Stimulated activated naive CD8-positive, alpha-beta T cell treated with anti-CD3 and anti-CD28 coated beads, Interleukin-15, Interleukin-2, amounts not matched to agents 100 U/mL and 50 U/mL, for 24 hours (primary cell): ENCODE measurements around the gene TAF5.
"Not testable (repeated sequence)": the region's sequence is repeated elsewhere in the genome, so short reads cannot be mapped to it uniquely, and the experiment has no call there.

Source experiments
- ATAC-seq: fragments of 150-1000 bp; cut with Tn5 transposase; one replicate; pipeline ENCODE4 v1.10.0; 2021
- DNase-seq: peaks from one replicate; pipeline ENCODE4 v3.0.0; 2021

The TAF5 gene

DNA sequence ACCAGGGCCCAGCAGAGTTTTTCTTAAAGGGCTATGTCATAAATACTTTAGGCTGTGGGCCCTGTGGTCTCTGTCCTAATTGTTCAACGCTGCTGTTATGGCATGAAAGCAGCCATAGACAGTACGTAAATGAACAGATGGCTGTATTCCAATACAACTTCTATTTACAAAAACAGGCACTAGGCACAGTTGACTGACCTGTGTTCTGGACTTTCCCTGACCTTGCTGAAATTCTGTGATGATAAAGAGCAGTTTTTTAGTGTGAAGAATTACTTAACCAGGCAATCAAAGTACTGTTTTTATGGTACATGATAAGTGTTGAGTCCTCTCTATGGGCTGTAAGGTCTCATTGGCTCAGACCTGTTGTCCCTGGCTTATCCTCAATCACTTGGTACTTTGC lies 45.8 kb downstream of the TAF5 start:
- ATAC-seq, result no peak

DNA sequence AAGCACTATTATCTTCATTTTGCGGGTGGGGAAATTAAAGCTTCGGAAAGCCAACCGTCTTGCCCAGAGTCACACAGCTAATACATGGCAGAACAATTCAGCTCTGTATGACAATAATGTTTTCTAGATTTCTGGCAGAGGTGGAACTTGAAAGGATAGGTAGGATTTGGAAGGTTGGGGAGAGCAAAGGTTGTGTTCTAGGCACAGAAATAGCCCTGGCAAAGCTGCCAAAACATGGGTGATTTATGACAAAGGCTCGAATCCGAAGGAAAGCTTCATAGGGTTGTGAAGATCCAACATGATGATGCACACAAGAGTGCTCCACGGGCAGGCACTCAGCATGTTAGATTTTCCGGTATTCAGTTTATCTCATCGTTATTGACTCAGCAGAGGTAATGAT lies 47.8 kb downstream of the TAF5 start:
- DNase-seq, result no peak
- ATAC-seq, result no peak

More for the DNA sequence above, 45.8 kb downstream of the TAF5 start:
- DNase-seq, result no peak

DNA sequence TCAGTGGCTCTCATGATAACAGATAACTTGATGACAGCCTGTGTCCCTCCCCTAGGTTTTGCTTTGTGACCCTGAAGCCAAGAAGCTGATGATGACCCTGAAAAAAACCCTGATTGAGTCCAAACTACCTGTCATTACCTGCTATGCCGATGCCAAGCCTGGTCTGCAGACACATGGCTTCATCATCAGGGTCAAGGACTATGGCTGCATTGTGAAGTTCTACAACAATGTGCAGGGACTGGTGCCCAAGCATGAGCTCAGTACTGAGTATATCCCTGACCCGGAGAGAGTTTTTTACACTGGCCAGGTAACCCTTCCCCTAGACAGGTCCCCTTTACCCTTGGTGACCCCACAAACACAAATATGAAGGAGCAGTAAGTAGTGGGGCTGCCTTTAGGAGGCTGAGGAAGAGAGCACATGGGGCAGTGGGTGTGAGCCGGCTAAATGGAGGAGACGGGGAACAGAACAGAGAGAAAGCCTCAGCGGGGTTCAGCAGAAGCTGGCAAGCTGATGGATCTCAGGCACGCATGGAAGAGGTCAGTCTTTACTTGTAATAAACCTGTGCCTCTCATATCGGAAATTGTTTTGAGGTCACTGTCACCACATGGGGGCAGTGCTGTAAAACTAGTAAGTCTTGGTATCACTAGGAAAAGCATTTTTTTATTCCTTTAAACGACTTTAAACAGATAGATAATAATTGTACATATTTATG lies 48.8 kb downstream of the TAF5 start:
- peak; percentile 47 for DNase-seq
- no peak for ATAC-seq

DNA sequence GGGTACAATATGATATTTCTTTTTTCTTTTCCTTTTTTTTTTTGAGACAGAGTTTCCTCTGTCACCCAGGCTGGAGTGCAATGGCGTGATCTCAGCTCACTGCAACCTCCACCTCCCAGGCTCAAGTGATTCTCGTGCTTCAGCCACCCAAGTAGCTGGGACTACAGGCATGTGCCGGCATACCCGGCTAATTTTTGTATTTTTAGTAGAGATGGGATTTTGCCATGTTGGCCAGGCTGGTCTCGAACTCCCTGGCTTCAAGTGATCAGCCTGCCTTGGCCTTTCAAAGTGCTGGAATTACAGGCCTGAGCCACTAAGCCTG lies 49.3 kb downstream of the TAF5 start:
- DNase-seq, ATAC-seq: not testable (repeated sequence)

DNA sequence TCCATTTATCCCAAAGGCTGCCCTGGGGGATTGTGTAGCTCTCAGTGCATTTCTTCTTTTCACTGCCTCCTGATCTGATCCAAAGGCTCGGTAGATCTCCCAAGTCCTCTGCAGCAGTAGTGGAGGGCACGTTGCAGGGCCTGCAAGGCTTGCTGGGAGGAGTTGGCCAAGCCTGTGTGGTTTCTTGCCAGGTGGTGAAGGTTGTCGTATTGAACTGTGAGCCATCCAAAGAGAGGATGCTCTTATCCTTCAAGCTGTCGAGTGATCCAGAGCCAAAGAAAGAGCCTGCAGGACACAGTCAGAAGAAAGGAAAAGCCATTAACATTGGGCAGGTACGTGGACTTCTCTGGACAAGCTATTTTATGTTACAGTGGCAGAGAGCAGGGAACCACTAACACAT lies 49.8 kb downstream of the TAF5 start:
- DNase-seq (no peak), ATAC-seq (no peak)

DNA sequence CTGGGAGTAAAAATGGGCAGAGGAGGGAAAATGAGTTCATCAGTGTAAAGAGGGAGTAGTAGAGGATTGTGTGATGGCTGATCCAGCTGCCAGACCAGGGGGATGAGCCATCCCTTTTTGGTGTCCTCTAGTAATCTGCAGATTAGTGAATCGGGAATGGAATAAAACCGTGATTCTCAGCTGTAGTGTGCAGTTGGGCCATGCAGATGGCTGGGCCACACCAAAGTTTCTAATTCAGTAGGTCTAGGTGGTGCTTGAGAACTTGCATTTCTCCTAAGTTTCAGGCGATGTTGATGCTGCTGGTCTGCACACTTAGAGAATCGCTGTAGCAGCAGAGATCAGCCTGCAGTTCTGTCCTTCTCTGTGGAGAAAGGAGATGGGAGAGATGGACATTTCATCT lies 51.3 kb downstream of the TAF5 start:
- no peak for ATAC-seq
- no peak for DNase-seq

DNA sequence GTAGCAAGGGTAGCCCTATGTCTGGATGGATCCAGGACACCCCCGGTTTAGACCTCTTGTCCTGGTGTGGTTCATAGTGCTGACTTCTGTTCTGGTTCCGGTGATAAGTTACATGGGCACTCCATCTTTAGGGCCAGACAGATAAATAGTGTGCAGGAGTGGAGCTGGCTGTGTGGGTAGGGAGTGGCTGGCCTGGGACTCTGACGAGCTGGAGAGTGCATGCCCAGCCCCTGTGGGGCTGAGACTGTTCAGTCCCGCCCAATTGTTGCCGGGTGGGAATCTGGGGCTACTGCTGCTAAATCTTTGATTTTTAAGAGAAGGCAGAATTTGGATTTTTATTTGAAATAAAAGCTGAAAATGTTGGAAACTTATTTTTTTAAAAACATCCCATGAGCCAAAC lies 56.0 kb downstream of the TAF5 start:
- no peak for DNase-seq
- no peak for ATAC-seq

DNA sequence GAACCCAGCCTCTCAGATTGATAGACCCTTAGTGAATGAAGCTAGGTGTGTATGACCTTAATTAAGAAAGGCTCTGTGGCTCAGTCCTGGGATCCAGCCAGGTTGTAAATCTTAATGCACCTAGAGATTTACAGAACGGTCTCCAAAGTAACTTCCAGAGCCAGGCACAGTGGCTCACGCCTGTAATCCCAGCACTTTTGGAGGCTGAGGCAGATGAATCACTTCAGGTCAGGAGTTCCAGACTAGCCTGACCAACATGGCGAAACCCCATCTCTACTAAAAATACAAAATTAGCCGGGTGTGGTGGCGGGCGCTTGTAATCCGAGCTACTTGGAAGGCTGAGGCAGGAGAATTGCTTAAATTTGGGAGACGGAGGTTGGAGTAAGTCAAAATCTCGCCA lies 60.1 kb downstream of the TAF5 start:
- DNase-seq, result no peak
- ATAC-seq, result no peak

DNA sequence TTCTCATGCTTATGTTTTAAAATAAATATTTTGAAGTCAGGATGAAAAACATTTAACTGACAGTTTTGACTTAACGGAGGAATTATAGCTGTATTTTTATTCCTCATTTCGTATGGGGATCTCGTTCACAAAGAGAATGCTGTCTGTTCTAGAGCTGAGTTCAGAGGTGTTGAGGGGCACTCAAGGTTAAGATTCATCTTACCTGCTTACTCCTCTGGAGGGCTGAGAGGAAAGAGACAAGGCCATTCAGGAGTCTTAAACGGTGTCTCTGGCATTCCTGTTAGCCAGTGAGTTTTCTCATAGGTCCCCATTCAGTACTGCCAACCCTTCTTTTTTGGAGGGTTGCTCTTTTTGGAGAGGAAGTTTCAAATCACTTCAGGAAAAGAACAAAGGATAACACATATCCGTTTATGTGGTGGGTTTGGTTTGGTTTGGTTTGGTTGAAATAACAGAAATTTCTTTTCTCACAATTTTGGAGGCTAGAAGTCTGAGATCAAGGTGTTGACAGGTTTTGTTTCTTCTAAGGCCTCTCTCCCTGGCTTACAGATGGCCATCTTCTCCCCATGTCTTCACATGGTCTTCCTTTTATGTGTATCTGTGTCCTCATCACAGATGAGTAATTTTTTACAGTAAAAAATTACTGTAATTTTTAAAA lies 61.3 kb downstream of the TAF5 start:
- DNase-seq (no peak), ATAC-seq (no peak)

DNA sequence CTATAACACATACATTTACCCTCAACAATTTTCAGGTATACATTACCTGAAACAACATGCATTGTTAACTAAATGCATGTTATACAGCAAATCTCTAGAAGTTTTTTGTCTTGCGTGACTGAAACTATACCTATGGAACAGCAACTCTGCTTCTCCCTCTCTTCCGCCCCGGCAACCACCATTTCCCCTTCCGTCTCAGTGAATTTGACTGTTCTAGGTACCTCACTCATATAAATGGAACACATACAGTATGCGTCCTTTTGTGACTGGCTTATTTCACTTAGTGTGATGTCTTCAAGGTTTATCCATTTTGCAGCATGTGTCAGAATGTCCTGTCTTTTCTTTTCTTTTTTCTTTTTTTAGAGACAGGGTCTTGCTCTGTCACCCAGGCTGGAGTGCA lies 61.9 kb downstream of the TAF5 start:
- DNase-seq (no peak), ATAC-seq (no peak)

DNA sequence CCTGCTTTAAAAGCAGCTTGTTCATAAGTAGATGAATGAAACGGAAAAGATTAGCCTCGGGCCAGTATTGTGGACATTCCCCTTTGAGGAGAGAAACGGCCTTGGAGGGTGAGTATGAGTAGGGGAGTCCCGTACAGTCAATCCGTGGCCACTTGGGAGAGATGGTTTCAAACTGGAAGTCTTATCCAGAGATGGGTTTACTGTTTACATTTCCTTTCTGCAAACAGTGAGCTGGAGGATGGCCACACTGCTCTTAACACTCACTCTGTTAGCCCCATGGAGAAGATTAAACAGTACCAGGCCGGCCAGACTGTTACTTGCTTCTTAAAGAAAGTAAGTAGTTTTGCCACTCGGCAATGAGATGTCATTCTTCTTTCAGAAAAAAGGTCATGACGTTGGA lies 64.1 kb downstream of the TAF5 start:
- DNase-seq (no peak), ATAC-seq (no peak)

DNA sequence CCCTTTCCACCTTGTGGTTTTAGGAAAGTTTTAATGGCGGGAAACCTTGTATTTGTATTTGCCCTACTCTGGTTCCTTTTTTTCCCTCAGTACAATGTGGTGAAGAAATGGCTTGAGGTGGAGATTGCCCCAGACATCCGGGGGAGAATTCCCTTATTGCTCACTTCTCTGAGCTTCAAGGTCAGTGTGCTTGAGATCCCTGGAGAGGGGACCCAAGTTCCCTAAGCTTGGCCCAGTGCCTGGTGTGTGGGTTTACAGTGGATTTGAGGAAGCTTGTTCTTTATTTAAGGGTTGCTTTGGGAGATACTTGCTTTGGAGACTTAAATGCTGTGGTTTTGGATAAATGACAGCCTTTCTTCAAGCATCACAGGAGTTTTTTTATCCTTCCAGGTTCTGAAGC lies 66.1 kb downstream of the TAF5 start:
- DNase-seq (no peak), ATAC-seq (no peak)
